GM19397 (cell line): ENCODE data around the gene NRTN.
A peak's percentile ranks its signal among the peaks of the same experiment; 100 is the strongest.

Experiments
- ATAC-seq: cut with Tn5 transposase; IDR thresholded peaks from one replicate; pipeline ENCODE4 v1.9.1; 2021; ENCODE audit warnings: mild to moderate bottlenecking, moderate library complexity; ENCODE audit not compliant: unreplicated experiment

NRTN gene

DNA sequence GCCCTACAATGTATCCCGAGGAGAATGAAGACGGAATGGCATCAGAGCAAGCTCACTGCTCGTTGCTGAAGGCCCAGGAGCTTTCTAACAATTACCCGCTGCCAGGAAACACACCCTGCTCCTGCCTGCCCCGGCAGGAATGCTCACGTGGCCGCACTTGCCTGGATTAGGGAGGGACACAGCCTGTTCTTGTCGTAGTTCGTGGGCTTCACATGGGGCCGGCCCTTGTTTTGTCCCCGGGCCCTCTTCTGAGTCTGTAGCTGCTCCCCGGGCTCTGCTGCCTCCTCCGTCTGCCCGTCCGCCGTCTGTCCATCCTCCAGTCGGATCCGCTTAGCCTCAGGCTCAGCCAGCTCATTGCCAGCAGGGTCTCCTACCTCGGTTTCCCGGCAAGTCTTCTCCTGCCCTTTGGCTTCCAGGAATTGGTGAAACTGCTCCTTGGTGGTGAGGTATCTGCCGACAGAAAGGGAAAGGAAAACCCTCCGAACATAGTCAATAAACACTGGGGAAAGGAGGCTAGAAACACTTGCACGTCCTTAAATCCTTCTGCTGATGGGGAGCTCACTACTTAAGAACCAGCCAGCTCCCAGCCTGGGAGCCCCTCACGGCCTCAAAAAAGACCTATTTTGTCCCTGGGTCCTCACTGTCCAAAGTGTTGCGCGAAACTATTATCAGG is 14.8 kb upstream of the NRTN start:
- no peak for ATAC-seq

DNA sequence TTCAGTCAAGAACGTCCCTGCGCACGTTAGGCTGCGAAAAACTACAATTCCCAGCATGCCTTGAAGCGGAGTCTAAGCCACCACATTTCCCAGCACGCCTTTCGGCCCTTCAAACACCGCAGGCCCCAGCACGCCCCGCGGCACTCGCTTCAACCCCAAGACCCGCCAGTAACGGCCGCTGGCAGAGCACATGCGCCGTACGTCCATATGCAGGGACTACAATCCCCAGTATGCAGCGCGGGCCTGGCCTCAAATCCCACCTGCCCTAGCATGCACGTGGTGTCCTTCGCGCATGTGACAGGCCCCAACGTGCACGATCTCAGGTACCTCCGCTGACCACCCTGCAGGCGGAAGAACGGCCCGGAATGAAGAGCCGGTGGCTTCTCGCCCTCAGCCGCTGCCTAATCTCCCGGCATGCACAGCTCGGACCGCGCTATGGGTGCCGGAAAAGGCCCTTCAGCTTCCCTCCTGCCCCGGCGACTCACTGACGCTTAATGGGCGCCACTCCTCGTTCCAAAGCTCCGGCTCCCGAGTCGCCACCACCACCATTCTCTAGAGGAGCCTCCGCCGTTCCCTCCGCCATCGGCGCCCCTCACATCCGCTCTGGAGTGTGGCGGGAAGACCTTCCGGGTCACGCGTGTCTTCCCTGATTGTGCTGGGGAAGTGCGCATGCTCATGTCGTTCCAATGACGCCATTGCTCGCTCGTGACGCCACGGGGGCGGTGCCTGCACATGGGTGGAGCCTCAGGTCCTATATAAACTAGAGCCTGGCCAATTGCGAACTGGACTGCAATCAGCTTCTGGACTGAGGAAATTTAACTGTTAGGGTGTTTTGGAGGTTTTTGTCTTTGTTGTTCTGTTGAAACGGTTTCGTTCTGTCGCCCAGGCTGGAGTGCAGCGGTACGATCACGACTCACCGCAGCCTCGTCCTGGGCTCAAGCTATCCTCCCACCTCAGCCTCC is 14.0 kb upstream of the NRTN start, which contains the start of gene DUS3L:
Gene DUS3L, minus strand, starts transcription at position 605 of the 962 bp plus-strand sequence. Its CDS starts 22 bp downstream, at position 583.
- ATAC-seq = peak; percentile 90

DNA sequence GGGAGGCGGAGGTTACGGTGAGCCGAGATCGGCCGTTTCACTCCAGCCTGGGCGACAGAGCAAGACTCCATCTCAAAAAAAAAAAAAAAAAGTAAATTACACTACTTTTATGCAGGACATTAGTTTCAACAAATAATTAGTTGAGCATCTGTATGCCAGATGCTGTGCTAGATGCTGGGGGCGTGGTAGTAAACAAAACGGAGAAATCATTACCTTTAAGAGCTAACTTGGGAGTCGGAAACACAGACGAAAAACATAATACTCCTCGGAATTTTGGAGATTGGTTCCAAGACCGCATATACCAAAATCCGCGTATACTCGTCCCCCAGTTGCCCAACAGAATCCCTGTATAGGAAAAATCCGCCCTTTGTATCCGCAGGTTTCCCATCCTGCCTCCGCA is 12.6 kb upstream of the NRTN start:
- no peak for ATAC-seq

DNA sequence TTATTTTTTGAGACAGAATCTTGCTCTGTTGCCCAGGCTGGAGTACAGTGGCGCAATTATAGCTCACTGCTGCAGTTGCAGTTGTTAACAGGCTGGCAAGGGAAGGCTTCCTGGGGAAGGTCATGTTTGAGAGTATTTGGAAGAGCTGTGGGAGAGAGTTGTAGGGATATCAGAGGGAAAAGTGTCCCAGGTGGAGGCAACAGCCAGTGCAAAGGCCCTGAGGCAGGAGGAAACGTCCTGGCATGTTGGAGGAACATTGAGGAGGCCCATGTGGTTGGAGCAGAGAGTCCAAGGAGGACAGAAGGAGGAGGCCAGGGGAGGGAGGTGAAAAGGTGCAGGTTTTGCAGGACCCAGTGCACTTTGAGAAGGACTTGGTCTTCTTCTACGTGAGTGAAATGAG is 11.7 kb upstream of the NRTN start:
- no peak for ATAC-seq

DNA sequence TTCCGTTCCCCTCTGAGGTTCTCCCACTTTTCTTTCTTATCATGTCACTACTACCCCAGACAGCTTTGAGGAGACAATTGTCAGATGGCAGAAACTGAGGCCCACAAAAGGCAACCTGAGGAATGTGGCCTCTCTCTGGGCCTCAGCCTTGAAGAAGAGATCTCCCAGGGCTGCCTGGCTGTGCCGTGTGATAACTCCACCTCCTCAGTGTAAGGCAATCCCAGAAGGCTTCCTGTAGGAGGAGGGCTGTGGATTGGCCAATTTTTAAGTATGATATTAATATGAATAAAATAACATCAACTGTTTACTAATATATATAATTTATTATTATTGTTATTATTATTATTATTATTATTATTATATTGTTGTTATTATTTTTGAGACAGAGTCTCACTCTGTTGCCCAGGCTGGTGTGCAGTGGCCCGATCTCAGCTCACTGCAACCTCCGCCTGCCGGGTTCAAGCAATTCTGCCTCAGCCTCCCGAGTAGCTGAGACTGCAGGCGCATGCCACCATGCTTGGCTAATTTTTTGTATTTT is 9.4 kb upstream of the NRTN start:
- no peak for ATAC-seq

DNA sequence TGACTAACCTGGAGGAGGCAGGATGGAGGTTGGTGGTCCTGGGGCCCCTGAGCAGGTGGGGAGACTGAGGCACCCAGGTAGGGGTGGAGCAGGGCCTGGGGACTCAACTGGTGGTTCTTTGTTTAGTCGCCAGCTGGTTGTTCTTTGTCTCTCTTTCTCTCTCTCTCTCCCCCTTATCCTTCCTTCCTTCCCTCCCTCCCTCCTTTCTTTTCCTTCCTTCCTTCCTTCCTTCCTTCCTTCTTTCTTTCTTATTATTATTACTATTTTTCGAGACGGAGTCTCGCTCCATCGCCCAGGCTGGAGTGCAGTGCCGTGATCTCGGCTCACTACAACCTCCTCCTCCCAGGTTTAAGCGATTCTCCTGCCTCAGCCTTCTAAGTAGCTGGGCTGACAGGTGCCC is 6.6 kb upstream of the NRTN start:
- no peak for ATAC-seq

DNA sequence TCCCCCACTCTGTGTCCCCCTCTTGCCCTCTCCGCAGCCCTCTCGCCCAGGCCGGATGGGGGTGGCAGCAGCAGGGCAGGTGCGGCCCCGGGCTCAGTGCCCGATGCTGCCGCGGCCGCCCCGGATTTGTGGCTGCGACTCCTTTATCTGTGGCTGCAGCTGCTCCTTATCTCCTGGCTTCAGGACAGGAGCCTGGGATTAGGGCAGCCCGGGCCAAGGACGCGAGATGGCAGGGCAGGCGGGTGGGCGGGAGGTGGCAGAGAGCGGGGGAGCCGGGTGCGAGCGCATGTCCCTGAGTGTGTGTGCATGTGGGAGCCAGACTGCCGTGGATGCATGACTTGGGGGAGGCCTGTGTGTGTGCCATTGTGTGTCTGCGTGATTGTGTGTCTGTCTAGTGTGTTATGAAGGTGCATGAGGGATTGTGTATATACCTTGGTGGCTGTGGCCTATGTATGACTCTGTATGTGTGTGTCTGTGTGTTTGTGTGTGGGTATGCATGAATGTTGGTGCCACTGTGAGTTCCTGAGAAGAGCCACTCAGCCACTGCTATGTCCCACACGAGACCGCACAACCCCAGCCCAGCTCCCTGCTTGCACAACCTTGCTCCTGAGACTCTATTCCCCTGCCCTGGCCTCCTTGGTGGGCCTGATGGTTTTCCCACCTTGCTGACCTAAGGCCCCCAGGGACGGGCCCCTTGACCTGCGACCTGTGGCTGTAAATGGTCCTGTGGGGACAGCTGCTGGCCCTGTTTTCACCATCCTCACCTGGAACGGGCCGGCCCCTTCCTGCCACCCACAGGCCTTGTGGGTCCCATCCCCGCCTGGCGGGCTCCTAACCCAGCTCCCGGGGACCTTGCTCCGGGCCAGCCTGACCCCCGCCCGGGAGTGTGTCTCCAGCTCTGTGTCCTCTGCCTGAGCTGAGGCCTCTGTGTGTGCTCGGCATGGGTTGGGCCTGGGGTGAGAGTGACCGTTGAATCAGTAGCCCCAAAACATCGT is 5.3 kb upstream of the NRTN start:
- no peak for ATAC-seq

DNA sequence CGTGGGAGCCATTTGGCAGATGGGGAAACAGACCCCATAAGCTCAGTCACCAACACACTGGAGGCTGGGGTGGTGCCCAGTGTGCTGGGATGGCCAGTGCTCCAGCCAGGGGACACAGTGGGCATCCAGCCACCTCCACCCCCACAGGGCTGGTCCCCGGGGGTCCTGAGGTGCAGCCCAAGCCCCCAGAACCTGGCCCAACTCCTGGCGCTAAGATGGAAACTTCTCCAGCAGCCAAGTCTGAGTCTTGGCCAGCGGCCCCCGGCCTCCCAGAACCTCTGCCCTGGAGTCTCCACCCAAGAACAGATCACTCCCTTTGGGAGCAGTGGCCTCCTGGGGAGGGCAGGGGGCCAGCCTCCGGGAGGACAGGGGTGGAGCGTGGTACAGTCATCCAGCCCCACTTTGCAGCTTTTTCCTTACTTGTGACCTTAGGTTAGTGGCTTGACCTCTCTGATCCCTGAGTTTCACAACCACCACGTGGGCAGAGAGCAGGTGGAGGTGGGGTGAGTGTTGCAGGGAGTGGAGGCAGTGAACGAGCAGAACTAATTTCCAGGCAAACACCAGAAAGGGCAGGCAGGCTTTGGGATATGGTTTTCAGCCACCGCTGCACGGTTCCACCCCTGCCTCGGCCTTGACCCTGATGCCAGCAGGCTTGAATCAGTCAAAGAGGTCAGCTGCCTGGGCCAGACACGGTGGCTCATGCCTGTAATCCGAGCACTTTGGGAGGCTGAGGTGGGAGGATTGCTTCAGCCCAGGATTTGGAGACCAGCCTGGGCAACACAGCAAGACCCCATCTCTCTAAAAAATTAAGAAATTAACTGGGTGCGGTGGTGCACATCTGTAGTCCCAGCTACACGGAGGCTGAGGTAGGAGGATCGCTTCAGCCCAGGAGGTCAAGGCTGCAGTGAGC is 4.3 kb upstream of the NRTN start:
- ATAC-seq = no peak

DNA sequence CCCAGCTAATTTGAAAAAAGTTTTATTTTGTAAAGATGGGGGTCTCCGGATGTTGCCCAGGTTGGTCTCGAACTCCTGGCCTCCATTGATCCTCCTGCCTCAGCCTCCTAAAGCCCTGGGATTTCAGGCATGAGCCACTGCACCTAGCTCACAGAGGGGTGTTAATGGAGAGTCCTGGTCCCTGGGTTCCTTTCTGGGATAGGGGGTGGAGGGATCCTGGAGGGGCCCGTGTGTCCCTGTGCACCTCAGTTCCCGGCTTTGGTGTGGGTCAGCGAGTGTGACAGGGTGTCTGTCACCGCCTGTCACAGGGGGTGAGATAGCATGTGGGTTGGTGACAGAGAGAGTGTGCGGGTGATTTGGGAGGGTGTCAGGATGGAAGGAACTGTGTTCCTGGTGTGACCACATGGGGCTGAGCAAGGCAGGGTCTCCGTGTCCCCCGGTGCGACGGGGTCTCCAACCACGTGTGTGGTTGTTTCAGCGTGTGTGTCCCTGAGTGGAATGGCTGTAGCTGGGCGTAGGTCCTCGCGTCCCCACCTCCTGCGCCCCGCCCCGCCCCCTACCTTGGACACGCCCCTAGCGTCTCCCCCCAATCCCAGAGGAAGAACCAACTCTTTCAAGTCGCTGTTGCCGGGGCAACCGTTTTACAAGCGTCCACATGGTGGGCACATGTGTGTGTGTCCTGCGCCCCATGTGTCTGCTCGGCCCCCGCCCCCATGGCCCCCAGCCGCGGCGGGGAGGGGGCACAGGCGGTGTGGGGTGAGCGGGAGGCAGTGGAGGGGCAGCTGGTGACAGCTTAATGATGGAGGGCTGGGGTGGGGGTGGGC is 2.9 kb upstream of the NRTN start:
- ATAC-seq = no peak

DNA sequence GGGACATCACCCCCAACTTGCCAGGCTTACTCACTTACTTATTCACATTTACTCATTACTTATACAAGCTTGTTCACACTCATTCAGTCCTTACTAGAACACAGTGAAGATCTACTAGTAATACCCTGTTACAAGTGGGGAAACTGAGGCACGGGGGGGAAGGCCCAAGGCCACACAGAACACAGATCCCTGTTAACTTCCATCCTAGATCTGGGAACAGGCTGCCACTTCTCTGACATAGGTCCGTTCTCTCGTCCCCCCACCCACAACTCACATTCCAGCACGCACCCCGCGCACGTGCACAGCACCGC is 1.5 kb upstream of the NRTN start:
- ATAC-seq = no peak

DNA sequence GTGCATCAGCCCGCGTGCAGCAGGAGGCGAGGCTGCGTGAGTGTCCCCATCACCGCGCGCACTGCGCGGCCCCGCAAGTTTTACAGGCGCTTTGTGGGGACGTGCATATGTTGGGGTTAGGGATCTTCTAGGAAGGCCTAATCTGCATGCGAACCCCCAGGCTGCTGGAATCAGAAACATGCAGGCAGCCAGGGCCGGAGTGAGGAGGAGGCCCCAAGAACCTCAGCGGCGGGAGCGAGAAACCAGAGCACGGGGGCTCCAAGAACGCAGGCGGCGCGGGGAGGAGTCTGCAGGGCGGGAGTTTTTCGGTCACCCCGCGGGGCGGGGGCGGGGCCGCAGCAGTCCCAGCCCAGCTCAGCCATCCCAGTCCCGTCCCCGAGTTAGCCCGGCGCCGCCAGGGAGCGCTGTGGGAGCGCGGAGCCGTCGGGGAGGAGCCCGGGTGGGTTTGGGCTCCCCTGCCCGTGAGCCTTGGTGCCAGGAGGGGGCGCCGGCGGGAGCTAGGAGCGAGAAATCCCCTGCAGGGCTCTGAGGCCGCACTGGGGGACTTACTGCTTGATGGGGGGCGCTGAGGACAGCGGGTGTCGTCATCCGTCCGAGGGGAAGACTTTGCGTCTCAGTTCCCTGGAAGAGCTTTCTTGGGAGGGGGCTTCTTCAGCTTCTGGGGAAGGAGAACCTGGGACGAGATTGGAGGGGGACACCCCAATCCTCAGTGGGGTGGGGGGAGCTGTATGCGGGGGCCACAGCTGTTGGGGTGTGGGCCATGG is 933 bp upstream of the NRTN start:
- ATAC-seq = peak; percentile 70

DNA sequence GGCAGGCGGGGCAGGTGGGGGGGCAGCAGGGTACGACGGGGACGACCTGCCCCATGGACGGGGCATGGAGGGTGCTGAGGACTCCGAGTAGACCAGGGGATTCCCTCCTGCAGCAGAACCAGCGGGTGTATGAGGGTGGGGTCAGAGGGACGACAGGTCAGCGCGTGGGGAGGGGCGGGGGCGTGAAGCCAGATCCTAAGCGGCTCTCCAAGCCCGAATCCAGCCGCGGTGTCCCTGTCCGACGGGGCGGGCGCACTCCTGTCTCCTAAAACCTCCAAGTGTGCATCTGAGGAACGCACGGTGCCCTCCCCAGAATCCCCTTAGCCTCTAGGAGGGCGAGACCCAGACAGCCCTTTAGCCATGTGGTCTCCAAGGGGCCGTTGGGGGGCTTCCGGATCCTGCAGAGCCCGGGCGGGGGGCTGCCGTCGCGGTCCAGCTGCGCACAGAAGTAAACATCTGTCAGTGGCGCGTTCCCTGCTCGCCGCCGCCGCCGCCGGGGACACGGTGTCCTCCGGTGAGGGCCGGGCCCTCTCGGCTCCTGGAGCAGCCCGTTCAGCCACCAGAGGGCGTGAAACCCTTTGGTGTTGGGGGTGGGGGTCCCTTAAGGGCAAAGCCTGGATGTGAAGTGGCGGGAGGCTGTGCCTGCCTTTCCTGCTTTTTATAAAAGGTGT is 730 bp downstream of the NRTN start:
- ATAC-seq = no peak

DNA sequence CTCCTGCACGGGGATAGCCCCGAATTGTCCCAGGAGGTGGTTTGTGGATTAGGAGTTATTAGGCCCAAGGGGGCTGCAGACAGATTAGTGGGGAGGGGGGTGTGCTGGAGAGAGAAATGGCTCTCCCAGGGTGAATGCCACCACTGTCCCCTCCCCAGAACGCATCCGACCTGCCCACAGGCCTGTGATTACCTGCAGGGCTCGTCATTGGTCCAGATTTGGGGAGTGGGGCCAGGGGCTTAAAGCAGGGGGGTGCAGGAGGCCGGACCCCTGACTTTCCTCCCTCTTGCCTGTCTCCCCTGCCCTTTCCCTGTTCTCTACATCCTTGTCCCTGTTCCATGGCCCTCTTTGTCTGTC is 1.2 kb downstream of the NRTN start:
- ATAC-seq = no peak

DNA sequence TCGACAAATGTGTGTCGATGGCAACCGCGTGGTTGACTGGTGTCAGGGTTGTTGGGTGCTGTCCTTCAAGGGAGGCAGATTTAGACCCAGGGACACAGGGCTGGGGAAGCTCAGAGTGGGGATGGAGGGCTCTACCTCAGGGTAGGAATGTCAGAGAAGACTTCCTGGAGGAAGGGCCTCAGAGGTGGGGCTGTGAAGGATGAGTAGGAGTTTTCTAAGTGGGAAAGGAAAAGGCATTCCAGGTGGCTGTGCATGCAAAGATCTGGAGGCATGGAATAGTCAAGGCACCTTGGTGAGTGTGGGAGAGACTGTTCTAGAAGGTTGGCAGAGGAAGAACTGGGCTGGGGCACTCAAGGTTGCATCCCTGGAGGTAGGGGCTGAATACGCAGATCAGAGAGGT is 2.0 kb downstream of the NRTN start:
- ATAC-seq = no peak

DNA sequence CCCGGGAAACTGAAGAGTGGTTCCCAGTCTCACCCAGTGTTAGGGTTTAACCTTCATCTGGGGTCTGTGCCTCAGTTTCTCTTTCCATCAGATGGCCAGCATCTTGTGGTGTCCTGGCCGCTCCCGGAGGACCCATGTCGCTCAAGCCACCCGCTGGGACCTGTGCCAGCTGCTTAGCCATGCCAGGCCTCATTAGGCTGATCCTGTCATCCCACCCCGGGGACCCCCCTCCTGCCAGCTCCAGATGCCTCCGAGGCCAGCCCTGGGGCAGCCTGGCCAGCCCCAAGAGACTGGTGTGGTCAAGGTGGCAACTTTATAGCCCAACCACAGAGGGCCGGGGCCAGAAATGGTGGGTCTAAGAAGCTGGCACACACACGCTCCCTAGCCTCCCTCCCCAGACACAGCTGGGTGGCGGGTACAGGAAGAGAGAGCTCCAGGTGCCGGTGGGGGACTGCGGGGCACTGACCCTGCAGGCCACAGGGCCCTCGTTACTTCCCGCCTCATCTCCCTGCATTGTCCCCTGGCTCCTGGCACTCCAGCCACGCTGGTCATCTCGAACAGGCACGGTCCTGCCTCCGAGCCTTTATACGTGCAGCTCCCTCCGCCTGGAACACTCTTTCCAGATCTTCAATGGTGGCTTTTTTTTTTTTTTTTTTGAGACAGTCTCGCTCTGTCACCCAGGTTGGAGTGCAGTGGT is 3.4 kb downstream of the NRTN start:
- no peak for ATAC-seq

DNA sequence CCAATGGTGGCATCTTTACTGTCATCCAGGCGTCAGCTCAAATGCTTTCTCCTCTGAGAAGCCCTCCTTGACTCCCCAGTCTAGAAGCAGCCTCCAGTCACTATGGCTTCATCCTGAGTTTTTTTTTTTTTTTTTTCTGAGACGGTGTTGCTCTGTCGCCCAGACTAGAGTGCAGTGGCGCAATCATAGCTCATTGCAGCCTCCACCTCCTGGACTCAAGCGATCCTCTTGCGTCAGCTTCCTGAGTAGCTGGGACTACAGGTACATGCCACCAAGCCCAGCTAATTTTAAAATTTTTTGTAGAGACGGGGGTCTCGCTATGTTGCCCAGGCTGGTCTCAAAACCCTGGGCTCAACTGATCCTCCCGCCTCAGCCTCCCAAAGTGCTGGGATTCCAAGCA is 4.2 kb downstream of the NRTN start:
- no peak for ATAC-seq

DNA sequence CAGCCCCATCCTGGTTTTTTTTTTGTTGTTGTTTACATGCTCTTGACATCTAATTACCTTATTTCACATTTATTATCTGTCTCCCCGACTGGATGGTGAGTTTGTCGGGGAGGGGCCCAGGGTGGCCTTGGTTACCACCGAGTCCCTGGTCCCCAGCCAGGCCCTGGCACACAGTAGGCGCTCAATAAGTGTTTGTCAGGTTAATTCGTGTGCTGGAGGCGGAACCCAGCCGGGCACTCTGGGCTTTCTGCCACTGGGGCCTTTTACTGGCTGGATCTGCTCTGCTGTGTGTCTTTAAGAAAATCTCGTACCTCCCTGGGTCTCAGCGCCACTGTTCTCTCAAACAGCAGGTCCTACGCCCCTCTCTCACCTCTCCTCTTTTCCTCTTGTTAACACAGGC is 4.6 kb downstream of the NRTN start:
- no peak for ATAC-seq
